Adrenal gland (tissue), 12 donors: ENCODE data around the gene TSHZ2. TPM values are rescaled to one million over a fixed set of nuclear protein-coding genes. Genes with fewer than 3 reads are reported as not detected.

ENCODE experiments used
- DNase-seq, 7 donors: peaks; one replicate each; pipeline ENCODE4 v3.0.0-alpha.2; 2019 to 2020
- H3K27ac ChIP-seq, 5 donors: fragments of 200-600 bp; sonication (generic) in 4 of 5; 1 replicate in 3 of 5; 2 replicates in 2 of 5; pipeline versions ENCODE4 v1.5.1 to v1.8.0; 2016 to 2020; ENCODE audit warnings: mild to moderate bottlenecking in 1 of 5
- H3K27me3 ChIP-seq: fragments of 200-600 bp; 2 replicates; pipeline ENCODE4 v1.8.0; 2021
- H3K36me3 ChIP-seq, 2 donors: fragments of 200-600 bp; replicated peaks in 1 of 2; 1 replicate in 1 of 2; 2 replicates in 1 of 2; pipeline versions ENCODE4 v1.5.1 to v1.8.0; 2018 to 2022
- H3K4me1 ChIP-seq, 2 donors: fragments of 200-600 bp; replicated peaks in 1 of 2; 1 replicate in 1 of 2; 2 replicates in 1 of 2; pipeline versions ENCODE4 v1.5.1 to v1.8.0; 2018 to 2021
- H3K4me3 ChIP-seq, 4 donors: fragments of 200-600 bp; sonication (generic) in 3 of 4; one replicate each; pipeline ENCODE4 v1.5.1; 2016 to 2018
- H3K9me3 ChIP-seq, 3 donors: fragments of 200-600 bp; sonication (generic) in 1 of 3; replicated peaks in 1 of 3; 1 replicate in 2 of 3; 2 replicates in 1 of 3; pipeline versions ENCODE4 v1.5.1 to v1.8.0; 2016 to 2021
- POLR2A ChIP-seq, 2 donors: fragments of 450-650 bp; IDR thresholded peaks; one replicate each; pipeline ENCODE4 v1.6.1; 2017; ENCODE audit warnings: antibody characterized with exemption in 2 of 2, mild to moderate bottlenecking in 2 of 2, moderate library complexity in 1 of 2
- WGBS, 4 donors: extraction: QIAGEN DNeasy Blood & Tissue Kit in 2 of 4; methylation state at CpG; one replicate each; pipeline versions ENCODE4 v1.1.5 to v1.1.7; 2013 to 2017; 5-methylcytosine and 5-hydroxymethylcytosine counted together
- intact Hi-C, 2 donors: fragments of 100-400 bp; cut with DNase I; formaldehyde crosslinking; loops; one replicate each; pipeline versions ENCODE4 v1.14.1 to v1.15.0; 2022 to 2023
- polyA plus RNA-seq, 3 donors: library from polyadenylated mRNA; stranded (reverse); fragments of 200-250 nt in 2 of 3; fragments of 350-450 nt in 1 of 3; fragmentation: Illumina TruSeq in 1 of 3; extraction: RNeasy Lipid Tissue Mini Kit (QIAGEN cat#74804) in 1 of 3; gene quantifications; one replicate each; pipeline ENCODE4 v1.2.3, GENCODE V29; 2013 to 2014
- total RNA-seq, 9 donors: library from RNA; depleted of rRNA in 4 of 9; stranded (reverse); fragments of >200 nt in 4 of 9; fragments of 120-200 nt in 1 of 9; fragmentation: NEBNext Ultra II Directional in 1 of 9; extraction: Animal tissue kit (Norgen Biotek cat#: 25700) in 1 of 9; gene quantifications; one replicate each; pipeline versions ENCODE4 v1.1.0 to v1.2.4, GENCODE V29; 2013 to 2023
- TF ChIP-seq, protein P1 (sequence below), 6 experiments: fragments of 450-650 bp in 4 of 6; fragments of 200-600 bp in 2 of 6; sonication (generic) in 1 of 6; IDR thresholded peaks; 1 replicate in 5 of 6; 2 replicates in 1 of 6; pipeline versions ENCODE4 v1.5.1 to v1.8.0; 2016 to 2021; ENCODE audit warnings: antibody characterized with exemption in 6 of 6, mild to moderate bottlenecking in 2 of 6, moderate library complexity in 1 of 6
- donor health status: healthy with polysubstance abuse.
- donor health status: Bipolar disorder and iron deficiency.
- donor health status: DM: yes; HTN: yes; CAD: no.
- donor health status: DM: no; HTN: no; CAD: no.
- donor health status: DM: no; HTN: no; CAD: no.
- donor health status: DM: yes; HTN: yes; CAD: no.

The TSHZ2 gene
- total and polyA plus RNA-seq, 12 donors, result 20.5 to 87.1 (median 52.4) TPM

DNA sequence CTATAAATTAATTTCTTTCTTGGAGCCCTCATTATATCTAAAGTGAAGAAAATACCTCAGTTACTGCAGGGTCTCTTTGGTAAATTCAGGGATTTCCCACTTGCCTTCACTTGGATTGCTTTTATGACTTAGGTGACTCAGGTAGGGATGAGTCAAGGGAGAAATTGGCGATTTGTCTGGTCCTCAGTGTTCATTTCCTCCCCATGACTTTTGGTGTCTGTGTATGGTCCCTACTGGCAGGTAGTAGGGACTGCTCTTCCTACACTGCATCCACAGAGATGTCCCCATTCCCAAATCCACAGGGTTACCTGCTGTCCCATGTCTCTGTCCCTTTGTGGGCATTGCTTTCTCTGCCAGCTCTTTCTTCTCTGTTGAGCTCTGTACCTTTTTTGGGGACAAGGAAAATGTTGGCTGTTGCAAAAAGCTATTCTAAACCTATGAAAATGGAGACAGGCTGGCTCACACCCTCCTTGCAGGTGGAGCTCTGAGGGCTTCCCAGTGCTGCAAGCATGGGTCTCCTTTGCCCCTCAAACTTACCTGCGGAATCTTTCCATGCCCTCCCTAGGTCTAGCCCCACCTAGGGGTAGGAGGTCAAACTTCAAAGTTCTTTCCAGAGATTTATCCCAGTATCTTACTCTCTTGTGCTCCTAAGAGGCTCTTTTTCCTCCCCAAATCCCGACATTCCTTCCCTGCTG is 409.6 kb downstream of the TSHZ2 start:
- 69 to 88% (median 83%) methylated on average over 3 of the region's 3 CpGs for WGBS, 4 donors
- H3K27ac ChIP-seq, result no peak overlapping the region
- H3K4me1 ChIP-seq, result peaks cover 0 to 9% of the 10 kb centered on the region in 2 donors
- H3K36me3 ChIP-seq, result no peaks in the 10 kb centered on the region
- intact Hi-C loops, result no loop called here
- H3K4me3 ChIP-seq, result no peak overlapping the region
- no peak for TF ChIP-seq POLR2A (IDR thresholded peaks at IDR 0.05)
- TF ChIP-seq, protein P1, sequence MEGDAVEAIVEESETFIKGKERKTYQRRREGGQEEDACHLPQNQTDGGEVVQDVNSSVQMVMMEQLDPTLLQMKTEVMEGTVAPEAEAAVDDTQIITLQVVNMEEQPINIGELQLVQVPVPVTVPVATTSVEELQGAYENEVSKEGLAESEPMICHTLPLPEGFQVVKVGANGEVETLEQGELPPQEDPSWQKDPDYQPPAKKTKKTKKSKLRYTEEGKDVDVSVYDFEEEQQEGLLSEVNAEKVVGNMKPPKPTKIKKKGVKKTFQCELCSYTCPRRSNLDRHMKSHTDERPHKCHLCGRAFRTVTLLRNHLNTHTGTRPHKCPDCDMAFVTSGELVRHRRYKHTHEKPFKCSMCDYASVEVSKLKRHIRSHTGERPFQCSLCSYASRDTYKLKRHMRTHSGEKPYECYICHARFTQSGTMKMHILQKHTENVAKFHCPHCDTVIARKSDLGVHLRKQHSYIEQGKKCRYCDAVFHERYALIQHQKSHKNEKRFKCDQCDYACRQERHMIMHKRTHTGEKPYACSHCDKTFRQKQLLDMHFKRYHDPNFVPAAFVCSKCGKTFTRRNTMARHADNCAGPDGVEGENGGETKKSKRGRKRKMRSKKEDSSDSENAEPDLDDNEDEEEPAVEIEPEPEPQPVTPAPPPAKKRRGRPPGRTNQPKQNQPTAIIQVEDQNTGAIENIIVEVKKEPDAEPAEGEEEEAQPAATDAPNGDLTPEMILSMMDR (IDR thresholded peaks at IDR 0.05), result no peak
- DNase-seq, result no peak
- H3K27me3 ChIP-seq, result no peaks in the 10 kb centered on the region
- H3K9me3 ChIP-seq, result no peaks in the 10 kb centered on the region

DNA sequence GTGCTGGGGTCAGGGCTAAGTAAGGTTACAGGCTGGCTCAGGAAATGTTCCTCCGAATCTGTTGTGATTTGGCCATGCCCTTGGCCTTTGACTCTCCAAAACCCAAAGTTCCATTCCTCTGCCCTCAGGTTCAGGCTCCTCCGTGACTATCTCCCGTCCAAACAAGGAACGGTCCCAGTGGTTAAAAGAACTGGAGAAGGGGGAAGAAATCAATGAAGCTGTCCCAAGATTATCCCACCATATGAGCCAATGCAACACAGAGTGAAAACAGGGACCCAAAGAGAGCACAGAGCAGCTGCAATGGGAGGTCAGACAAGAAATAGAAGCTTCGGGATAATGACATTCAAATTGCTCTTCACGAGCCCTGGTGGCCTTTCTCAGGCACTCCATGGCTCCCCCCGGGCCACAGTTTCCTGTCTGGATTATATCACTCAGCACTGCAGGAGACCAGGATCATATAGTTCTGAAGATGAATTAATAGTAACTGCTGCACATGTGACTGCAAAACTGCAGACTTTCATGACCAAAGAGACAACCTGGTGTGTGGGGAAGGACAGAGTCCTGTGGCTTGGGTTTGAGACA is 410.2 kb downstream of the TSHZ2 start:
- H3K4me1 ChIP-seq, result peaks cover 0 to 9% of the 10 kb centered on the region in 2 donors
- no peak for TF ChIP-seq POLR2A (IDR thresholded peaks at IDR 0.05)
- TF ChIP-seq, protein P1 (IDR thresholded peaks at IDR 0.05), result no peak
- 62 to 81% (median 70%) methylated on average over 7 of the region's 7 CpGs for WGBS, 4 donors
- DNase-seq, result no peak
- no peaks in the 10 kb centered on the region for H3K9me3 ChIP-seq
- H3K27ac ChIP-seq, result no peak overlapping the region
- no peaks in the 10 kb centered on the region for H3K27me3 ChIP-seq
- no peaks in the 10 kb centered on the region for H3K36me3 ChIP-seq
- intact Hi-C loops, result no loop called here
- no peak overlapping the region for H3K4me3 ChIP-seq

DNA sequence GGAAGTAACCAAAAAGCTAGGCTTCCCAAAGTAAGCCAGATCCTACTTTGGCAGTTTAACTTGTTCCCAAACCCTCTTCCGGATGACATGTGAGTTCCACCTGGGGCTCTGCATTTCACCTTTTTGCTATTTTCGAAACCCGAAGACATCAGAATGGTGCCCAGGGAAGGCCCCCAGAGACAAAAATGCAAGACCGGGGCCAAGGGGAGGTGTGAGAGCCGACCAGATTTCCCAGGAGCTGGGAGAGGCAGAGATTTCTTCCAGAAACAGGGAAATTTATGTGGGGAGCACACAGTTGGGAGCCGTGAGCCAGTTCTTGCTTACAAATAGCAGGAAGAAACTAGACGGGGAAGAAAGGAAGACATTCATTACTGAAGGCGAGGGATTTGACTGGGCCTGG is 411.8 kb downstream of the TSHZ2 start:
- Histone ChIP-seq H3K36me3 (no peaks in the 10 kb centered on the region), H3K4me1 (peaks cover 0 to 9% of the 10 kb centered on the region in 2 donors), H3K27ac (peak overlapping the region in 3 of 5 donors; percentile 25 to 35 (median 26)), H3K27me3 (no peaks in the 10 kb centered on the region), H3K9me3 (no peaks in the 10 kb centered on the region), H3K4me3 (no peak overlapping the region)
- DNase-seq, result no peak
- 69 to 88% (median 79%) methylated on average over 8 of the region's 8 CpGs for WGBS, 4 donors
- TF ChIP-seq POLR2A (IDR thresholded peaks at IDR 0.05), result no peak
- TF ChIP-seq, protein P1 (IDR thresholded peaks at IDR 0.05), result no peak
- intact Hi-C loops, result no loop called here

DNA sequence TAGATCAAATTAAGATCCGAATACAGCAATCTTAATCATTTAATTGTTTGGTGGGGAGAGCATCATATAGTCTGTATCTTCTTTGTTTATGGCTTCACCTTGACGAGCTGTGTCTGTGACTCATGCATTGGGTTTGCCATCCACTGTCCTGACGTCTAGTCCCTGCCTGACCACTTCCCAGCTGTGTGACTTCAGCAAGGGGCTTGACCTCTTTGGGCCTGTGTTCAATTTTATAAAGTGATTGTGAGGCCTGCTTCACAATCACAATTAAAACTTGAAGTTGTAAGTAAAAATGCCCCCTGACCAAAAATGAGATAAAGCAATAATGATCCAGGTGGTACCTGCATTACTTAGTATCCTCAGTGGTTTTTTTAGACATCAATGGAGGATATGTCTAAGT is 412.2 kb downstream of the TSHZ2 start:
- WGBS, 4 donors, result 56 to 63% (median 60%) methylated on average over 3 of the region's 3 CpGs
- no peaks in the 10 kb centered on the region for H3K27me3 ChIP-seq
- no peak overlapping the region for H3K4me3 ChIP-seq
- peaks cover 0 to 5% of the 10 kb centered on the region in 2 donors for H3K4me1 ChIP-seq
- no peaks in the 10 kb centered on the region for H3K9me3 ChIP-seq
- intact Hi-C loops, result no loop called here
- peak overlapping the region in 1 of 5 donors; percentile 35 for H3K27ac ChIP-seq
- DNase-seq, result peak in 1 of 7 donors; percentile 9
- no peaks in the 10 kb centered on the region for H3K36me3 ChIP-seq
- TF ChIP-seq, protein P1 (IDR thresholded peaks at IDR 0.05), result no peak
- no peak for TF ChIP-seq POLR2A (IDR thresholded peaks at IDR 0.05)
